CD4-positive, alpha-beta T cell treated with Interleukin-6 at 100 ng/mL for 8 hours (primary cell): ENCODE results near the gene AKR1C1.
"Not testable (repeated sequence)": the region's sequence is repeated elsewhere in the genome, so short reads cannot be mapped to it uniquely, and the experiment has no call there.

Experiments
- DNase-seq: peaks from one replicate; pipeline ENCODE4 v3.0.0-alpha.2; 2020; ENCODE audit warnings: mixed read lengths, low spot score

Gene AKR1C1

DNA sequence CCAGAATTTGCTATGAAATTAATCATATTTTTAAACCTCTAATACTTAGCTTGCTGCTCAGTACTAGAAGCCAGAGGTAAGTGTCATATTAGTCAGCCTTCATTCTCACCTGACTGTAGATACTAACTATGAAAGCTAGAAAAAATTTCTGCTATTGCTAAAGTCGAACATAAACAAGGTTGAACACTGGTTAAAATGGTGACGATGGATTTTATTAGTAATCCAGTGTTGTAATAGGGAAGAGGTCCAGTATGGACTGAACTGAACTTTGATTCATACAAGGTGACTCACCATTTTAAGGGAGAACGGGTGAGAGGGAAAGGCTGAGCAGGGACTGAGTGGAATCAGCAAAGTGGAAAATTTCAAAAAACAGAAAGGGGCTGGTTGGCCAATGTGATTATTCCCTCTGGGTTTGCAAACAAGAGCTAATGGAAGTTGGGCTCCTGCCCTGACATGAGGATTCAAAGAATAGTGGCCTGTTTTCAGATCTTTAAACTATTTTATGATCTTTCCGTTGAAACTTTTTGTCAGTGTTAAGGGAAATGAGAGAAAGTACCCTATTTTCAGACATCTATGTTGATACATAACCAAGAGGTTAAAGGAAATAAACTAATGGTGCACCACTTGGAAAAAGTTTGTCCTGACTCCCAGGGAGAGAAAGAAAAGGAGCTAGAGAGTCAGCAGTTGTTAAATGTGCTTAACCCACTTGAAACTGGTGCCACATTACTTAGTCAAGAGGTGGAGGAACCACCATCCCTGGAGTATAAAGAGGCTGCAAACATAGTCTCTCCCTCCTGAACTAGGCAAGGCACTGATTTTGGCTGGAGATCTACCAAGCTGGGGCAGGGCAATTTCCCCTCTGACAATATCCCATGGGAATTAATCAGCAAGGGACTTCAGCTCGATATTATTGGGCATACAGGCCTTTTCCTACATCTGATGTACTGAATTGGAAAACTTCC, 15.3 kb upstream of the AKR1C1 start:
- DNase-seq = no peak

DNA sequence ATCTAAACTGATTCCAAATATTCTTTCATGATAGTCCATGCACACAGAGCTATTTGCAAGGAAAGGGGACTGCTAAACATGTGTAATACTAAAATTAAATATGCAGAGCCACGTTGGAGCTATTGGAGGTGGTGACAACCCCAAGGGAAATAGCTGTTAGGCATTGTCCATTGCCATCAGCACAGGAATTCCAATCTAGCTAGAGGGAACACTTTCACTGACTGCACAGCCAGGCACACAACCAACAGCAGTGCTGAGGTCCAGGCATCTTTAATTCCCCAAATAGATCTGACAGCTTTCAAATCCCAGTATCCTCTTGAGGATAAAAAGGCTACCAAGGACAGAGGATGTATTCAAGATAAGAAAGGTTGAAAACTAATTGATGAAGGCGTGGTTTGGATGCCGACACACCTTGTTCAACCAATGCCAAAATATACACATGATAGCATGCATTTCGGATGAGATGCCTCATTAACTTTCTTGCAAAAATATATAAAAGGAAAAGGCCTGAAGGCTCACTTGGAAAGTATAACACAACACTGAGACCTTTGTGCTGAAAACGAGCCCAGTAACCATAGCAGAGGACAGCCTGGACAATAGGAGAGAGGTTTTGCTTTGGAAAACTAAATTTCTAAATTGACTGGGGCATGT, 11.6 kb upstream of the AKR1C1 start:
- DNase-seq = not testable (repeated sequence)

DNA sequence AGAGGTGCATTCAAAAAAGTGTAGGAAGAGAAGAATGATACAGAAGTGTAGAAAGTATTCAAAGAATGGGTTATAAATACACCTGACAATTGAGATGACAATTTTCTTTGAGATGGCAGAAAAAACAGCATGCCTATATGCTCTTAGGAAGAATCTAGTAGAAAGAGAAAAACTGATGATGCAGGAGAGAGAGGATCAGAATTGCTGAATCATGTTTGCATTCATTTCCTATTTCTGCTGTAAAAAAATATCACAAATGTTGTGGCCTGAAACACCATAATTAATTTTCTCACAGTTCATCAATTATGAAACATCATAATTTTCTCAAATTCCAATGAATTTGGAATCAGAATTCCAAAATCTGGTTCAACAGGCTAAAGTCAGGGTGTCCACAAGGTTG, 9.8 kb upstream of the AKR1C1 start:
- no peak for DNase-seq

DNA sequence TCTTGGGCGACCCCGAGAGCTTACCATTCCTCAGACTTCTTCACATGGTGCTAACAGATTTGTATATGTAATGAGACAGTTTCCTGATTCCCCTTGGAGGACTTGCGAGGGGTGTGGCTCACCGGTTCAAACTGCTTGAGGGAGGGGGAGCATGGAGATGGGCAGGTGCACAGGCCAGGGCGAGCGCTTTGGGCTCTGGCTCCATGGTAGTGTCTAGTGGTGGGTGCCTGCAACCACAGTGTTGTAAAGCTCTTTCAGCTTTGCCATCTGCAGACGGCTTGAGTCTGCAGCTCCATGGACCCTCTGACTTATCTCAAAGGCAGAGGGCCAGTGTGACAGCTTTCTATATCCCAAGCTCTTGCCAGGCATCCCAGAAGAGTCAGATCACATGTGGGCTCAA, 7.1 kb upstream of the AKR1C1 start:
- not testable (repeated sequence) for DNase-seq

DNA sequence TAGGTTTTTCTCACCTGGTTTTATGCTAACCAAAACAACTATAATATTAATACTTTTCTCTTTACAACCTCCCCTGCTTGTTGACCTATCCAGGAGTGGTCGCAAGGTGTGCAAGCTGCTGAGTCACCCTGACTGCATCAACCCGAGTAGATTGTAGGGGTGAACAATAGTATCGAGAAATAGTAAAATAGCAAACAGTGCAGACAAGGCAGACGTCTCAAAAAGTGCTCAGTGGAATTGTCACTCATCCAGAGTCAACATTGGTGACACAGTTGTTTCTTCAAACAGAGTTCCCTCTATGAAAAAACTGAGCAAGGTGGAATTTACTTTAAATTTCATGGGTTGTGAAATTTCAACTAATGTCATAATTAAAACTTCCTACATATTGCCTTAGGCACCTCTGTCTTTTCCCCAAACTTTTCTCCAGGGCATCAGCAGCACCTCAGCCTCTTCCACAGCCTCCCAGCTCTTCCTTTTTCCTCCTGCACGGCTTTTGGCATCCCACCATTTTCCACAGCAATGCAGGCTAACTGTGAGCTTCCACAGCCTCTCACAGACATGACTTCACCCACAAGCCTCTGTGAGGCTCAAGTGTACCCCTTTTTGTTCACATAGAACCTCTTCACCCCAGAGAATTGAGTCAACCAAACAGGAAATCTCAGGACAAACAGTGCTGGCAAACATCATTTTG, 6.1 kb upstream of the AKR1C1 start:
- DNase-seq = not testable (repeated sequence)

DNA sequence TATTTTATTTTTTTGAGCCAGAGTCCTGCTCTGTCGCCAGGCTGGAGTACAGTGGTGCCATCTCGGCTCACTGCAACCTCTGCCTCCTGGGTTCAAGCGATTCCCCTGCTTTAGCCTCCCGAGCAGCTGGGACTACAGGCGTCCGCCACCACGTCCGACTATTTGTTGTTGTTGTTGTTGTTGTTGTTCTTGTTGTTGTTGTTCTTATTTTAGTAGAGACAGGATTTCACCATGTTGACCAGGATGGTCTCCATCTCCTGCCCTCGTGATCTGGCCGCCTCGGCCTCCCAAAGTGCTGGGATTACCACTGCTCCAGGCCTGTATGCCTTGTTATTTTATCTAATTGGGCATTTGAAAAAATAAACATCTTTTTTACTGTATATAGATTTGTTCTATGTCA, 1.7 kb upstream of the AKR1C1 start:
- DNase-seq = not testable (repeated sequence)

DNA sequence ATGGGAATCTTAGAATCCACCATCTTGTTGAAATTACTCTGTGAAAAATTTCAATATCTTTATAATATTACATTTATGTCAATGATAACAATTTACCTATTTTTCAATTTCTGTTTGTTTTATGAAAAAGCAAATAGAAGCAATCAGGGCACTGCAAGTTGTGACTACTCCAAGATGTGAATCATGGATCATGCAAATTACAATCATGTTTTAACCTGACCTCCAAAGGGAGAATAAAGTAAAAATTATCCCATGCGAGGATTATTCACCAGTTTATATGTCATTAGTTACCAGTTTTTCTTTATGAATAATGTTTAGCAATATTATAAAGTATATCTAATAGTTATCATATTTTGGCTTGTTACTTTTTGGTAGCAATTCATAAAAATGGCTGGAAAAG, 907 bp upstream of the AKR1C1 start:
- not testable (repeated sequence) for DNase-seq

DNA sequence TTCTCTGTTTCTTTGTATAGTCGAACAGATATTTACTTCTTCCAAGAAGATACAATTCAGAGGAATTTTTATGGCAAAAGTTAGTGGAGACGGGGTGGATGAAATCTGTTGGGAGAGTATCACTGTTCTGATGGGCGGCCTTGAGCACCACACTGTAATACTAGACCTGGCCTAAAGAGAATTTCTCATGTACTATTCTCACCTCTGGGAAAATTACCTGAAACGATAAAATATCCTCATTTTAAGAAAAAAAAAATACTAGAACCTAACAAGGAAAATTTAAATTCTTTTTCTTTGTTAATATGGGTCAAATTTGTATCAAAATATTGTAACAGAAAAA, 570 bp downstream of the AKR1C1 start:
- not testable (repeated sequence) for DNase-seq

DNA sequence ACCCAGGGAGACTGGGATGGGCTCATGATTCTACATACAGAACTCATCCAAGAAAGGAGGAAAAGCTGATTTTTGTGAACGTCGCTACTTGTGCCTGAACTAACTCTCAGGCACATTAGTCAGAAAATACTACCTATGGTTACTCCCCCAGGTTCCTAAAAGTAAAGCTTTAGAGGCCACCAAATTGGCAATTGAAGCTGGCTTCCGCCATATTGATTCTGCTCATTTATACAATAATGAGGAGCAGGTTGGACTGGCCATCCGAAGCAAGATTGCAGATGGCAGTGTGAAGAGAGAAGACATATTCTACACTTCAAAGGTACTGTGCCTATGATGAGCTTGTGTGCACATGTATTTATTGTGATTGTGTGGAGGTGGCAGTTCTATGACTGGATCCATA, 2.5 kb downstream of the AKR1C1 start:
- DNase-seq = not testable (repeated sequence)

DNA sequence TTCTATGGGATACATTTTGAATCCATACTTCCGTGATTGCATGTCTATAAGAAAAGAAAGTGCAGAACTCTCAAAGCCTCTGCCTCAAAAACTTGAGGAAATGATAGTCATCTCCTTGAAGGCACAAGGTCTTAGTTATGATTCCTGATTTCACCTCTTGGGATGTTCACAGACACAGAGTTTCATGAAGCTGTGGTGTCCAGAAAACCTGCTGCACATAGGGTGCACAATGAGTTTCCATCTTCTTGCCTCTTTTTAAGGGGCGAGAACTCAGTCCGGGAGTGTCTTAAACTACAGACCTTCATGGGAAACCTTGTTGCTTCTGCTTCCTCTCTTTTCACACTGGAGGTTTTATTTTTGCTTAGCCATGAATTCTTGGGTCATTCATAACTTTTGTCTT, 4.0 kb downstream of the AKR1C1 start:
- not testable (repeated sequence) for DNase-seq

DNA sequence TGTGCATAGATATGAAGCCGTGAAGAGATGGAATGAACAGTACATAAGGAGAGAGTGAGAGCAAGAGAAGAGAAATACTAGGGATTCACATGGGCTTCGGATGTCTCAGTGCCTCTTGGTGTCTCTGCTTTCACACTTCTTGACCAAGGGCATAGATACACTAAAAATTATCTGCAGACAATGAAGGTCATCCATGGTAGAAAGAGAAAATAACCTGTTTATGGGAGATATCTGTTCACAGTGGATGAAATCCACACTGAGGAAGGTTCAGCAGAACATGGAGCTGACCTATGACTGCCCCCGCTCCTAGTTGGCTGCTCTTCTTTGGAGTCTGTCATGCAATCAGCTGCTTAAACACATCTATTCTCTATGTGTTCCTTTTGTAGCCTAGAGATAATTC, 6.1 kb downstream of the AKR1C1 start:
- DNase-seq = not testable (repeated sequence)

DNA sequence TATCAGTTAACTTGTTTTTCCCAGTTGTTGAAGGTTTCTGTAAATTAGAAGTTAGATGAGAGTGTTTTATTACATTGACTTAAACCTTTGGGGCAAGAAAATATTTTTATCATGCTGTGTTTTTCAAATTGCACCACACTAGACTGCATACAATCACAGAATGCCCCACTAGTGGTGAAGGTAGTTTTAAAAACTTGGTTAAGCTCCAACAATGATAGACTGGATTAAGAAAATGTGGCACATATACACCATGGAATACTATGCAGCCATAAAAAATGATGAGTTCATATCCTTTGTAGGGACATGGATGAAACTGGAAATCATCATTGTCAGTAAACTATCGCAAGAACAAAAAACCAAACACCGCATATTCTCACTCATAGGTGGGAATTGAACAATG, 7.1 kb downstream of the AKR1C1 start:
- DNase-seq = not testable (repeated sequence)

DNA sequence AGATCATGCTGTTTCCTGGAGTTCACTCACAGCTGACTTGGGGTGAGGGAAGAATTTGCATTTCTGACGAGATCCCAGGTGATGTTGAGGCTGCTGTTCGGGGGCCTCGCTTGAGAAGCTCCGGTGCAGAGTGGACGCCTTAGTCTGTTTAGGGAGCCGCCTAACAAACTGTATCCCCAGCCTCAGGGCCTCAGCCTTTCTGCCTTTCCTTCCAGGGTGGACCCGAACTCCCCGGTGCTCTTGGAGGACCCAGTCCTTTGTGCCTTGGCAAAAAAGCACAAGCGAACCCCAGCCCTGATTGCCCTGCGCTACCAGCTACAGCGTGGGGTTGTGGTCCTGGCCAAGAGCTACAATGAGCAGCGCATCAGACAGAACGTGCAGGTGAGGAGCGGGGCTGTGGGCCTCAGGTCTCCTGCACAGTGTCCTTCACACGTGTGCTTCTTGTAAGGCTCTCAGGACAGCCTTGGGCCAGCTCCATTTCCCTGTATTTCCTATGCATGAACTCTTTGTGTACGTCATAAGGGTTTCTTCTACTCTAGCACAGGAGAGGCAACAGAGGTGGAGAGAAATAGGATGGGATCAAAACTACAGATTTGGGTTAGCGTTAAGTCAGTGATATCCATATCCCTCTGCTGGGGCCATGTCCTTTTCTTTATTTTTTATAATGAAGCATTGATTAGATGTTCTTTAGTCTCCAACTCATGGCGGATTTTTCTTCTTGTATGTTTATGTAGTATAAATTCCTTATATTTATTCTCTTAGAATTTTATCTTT, 9.3 kb downstream of the AKR1C1 start:
- DNase-seq = not testable (repeated sequence)

DNA sequence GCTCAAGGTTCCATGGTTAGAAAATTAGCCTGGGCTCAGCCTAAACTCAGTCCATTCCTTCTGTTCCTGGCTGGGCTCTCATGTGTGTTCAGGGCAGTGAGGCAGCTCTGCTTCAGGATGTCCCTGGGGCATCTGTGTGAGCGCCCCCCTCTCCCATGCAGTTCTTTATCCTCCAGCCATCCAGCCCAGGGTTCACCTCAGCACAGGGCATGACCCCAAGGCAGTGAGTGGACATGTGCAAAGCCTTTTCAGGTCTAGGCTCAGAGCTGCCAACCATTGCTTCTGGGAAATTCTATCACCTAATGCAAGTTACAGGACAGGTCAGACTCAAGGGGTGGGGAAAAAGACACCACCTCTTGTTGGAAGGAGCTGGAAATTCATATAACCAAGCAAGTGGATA, 10.1 kb downstream of the AKR1C1 start:
- not testable (repeated sequence) for DNase-seq

DNA sequence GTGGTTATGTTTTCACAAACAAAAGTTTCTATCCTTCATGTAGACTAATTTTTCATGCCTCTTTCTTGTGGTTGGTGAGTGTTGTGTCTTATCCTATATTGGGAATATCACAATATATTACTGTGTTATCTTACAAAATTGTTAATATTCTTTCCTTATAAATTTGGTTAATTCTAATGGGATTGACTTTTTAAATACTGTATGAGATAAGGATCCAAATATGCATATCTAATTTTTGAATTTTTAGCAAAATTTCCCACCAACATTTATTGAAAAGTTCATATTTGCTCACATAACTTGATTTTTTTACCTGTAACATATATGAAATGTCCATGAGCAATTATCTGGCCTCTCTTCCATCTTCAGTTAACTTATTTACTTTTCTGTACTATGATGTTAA, 11.2 kb downstream of the AKR1C1 start:
- DNase-seq = not testable (repeated sequence)

DNA sequence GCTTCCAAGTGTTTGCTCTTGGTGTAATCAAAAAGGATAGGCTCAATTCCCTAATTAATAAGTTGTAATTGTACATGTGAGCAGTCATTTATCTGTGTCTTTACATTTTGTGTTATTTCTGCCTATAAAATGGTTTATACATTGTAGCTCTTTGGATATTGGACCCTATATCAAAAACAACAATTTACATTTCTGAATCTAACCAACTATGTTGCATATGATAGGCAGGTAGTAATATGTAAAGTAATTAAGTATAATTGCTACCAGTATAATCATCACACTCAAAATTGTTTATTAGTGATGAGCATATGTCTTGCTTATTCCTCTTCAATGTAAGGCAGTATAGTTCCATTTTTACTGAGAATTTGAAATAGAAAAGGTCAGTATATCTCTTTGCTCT, 13.8 kb downstream of the AKR1C1 start:
- DNase-seq = no peak

DNA sequence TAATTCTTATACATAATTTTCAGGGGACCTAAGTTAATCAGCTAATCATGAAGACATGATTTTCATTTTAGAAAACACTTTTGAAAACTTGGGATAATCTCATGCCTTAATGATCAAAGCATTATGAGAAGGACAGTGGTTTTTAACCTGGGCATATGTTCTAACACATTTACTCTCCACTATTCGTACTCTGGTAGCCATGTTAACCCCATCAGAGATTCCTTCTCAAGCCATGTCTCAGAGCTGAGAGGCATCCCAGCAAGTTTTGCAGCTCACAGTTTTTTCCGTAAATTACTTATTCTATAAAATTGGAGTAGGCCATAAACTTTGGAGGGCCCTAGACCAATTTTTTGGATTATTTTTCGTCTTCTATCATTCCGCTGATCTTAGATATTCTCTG, 15.7 kb downstream of the AKR1C1 start:
- no peak for DNase-seq

DNA sequence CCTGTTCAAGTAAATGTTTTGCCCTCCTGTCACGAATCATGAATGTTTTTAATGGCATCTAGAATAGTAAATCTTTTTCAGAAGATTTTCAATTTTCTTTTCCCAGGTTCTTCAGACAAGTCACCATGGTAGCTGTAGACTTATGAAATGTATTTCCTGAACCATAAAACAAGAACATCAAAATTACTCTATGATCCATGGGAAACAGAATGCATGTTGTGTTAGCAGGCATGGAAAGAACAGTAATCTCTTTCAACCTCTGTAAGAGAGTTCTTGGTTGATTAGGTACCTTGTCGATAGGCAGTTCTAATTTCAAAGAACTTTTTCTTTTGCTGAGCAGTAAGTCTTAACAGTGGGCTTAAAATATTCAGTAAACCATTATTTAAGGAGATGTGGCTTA, 17.6 kb downstream of the AKR1C1 start:
- DNase-seq = no peak

DNA sequence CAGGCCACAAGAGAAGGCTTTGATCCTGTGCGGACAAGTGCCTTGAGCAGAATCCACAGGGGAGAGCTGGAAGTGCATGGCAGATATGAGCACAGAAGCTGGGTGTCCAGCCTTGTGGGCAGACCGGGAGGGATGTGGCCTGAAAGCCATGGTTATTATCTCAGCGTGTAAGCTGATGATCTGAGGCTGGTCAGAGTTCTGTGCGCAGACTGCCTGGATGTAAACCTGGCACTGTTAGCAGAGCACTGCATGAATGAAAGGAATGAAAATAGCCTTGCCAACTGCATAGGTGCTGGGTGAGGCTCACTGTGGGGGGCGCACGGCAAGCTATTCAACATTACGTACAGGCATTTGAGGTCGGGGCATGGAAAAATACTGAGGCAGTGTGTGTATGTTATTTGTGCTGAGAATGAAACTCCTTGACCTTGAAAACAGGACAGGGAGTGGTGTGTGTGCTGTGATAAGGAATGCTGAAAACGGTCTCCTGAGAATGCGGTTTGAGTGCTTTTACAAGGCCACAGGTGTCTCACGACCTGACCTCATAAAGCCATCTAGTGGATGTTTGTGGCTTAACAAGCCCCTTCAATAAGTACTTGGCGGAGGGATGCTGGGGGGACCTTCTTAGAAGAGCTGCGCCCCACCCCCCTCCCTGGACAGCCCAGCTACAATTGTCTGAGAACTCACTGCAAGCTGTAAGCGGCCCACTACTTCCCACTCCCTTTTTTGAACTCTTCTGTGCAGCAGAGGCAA, 18.7 kb downstream of the AKR1C1 start:
- no peak for DNase-seq

DNA sequence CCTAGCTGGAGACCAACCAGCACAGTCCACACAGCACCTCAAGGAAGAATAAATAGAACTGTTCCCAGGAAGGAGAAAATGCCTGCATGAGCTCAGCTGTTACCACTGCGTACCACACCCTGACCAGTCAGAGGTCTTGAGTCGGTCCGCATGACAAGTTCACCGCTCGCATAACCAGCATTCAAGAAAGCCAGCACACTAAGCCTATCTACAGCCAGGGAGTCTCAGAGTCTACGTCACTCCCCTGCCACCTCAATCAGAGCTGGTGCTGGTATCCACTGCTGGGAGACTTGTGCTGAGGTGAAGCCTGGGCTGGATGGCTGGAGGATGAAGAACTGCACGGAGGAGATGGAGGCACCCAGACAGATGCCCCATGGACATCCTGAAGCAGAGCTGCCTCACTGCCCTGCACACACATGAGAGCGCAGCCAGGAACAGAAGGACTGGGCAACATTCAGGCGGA, 19.6 kb downstream of the AKR1C1 start:
- DNase-seq = no peak

DNA sequence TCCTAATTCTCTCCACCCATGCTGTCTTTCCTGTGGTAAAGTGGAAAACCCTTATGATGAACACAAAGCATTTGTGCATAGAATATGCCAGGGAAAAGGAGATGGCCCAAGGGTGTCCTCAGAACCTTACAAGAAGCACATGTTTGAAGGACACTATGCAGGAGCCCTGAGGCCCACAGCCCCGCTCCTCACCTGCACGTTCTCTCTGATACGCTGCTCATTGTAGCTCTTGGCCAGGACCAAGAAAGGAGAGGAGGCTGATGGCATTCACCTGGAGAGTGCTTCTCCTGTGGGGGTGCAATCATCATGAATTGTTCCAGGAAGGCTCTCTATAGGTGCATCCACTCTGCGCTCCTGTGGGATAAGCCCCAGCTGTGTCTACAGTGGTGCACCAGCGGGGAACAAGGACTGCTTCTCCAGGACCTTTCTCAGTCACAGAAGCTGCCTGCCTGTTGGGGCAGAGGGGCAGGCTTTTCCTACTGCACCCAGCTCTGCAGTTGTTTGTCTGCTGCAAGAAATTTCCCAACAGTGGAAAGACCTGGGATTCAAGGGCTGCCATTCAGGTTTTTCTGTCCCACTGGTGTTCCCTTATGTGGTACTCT, 20.5 kb downstream of the AKR1C1 start:
- no peak for DNase-seq
